ENCODE measurements around the gene ELANE. TPM values are rescaled to one million over a fixed set of nuclear protein-coding genes. Genes with fewer than 3 reads are reported as not detected.
"Not testable (repeated sequence)": the region's sequence is repeated elsewhere in the genome, so short reads cannot be mapped to it uniquely, and the experiment has no call there.

Gene ELANE
- total RNA-seq, 1 donor from 2014 or later, result 0.67 TPM

DNA sequence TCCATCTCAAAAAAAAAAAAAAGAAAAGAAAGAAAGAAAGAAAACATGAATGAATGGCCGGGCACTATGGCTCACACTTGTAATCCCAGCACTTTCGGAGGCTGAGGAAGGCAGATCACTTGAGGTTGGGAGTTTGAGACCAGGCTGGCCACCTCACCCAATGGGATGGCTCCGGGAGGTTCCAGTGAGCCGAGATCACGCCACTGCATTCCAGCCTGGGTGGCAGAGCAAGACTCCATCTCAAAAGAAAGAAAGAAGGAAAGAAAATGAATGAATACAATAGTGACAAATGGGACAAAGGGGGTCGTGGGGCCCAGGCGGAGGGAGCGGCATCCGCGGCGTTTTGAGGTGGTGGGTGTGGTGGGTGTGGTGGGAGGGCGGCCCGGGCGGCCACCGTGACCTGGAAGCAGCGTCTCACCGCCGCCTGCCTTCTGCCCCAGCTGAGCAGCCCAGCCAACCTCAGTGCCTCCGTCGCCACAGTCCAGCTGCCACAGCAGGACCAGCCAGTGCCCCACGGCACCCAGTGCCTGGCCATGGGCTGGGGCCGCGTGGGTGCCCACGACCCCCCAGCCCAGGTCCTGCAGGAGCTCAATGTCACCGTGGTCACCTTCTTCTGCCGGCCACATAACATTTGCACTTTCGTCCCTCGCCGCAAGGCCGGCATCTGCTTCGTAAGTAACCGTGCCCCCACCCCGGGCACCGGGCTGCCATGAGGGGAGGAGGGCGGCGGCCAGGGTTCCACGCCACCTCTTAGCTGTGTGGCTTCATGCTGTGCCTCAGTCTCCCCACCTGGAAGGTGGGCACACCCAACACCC, 6.2 kb upstream of the ELANE start:
- DNase-seq (ENCODE audit: low read depth), result no peak
- Histone ChIP-seq H3K4me3 (ENCODE audit: low read depth, low read length) (no peak overlapping the region), H3K36me3 (ENCODE audit: control insufficient read depth, insufficient read depth, low read length) (no peaks in the 10 kb centered on the region), H3K27me3 (ENCODE audit: control insufficient read depth, insufficient read depth, low read length) (peaks cover 55% of the 10 kb centered on the region)
- TF ChIP-seq, protein P1, sequence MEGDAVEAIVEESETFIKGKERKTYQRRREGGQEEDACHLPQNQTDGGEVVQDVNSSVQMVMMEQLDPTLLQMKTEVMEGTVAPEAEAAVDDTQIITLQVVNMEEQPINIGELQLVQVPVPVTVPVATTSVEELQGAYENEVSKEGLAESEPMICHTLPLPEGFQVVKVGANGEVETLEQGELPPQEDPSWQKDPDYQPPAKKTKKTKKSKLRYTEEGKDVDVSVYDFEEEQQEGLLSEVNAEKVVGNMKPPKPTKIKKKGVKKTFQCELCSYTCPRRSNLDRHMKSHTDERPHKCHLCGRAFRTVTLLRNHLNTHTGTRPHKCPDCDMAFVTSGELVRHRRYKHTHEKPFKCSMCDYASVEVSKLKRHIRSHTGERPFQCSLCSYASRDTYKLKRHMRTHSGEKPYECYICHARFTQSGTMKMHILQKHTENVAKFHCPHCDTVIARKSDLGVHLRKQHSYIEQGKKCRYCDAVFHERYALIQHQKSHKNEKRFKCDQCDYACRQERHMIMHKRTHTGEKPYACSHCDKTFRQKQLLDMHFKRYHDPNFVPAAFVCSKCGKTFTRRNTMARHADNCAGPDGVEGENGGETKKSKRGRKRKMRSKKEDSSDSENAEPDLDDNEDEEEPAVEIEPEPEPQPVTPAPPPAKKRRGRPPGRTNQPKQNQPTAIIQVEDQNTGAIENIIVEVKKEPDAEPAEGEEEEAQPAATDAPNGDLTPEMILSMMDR (IDR thresholded peaks at IDR 0.05; ENCODE audit: insufficient read depth, low read length, poor library complexity, severe bottlenecking), result no peak

DNA sequence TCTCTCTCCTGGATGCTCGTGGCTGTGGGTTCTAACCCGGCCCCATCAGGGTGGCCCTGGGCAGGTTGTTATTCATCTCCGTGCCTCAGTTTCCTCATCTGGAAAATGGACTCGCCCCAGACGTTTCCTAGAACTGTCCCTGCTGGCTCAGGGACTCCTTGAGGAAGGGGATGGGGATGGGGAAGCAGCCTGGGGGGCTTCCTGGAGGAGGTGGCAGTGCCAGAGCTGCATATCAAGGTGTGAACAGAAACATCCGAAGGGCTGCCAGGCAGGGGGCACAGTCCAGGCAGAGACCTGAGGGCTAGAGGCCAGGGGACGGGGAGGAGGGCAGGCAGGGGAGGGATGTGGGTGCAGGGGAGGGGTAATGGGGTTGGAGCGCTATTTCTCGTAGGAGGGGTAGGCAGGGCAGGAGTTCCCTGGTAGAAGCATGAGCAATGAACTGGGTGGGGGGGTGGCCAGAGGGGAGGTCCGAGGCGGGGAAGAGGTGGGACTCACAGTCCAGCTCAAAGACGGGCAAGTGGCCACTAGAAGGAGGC, 3.6 kb upstream of the ELANE start:
- peaks cover 66% of the 10 kb centered on the region for H3K27me3 ChIP-seq (ENCODE audit: control insufficient read depth, insufficient read depth, low read length)
- TF ChIP-seq, protein P1 (IDR thresholded peaks at IDR 0.05; ENCODE audit: insufficient read depth, low read length, poor library complexity, severe bottlenecking), result no peak
- DNase-seq (ENCODE audit: low read depth), result no peak

DNA sequence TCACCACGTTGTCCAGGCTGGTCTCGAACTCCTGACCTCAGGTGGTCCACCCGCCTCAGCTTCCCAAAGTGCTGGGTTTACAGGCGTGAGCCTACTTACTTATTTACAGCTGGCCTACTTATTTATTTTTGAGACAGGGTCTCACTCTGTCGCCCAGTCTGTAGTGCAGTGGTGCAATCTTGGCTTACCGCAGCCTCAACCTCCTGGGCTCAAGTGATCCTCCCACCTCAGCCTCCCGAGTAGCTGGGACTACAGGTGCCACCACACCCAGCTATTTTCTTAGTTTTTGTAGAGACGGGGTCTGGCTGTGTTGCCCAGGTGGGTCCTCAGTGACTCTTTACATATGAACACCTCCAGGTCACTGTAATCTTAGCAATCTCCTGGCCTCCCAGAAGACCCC, 2.9 kb upstream of the ELANE start:
- peaks cover 60% of the 10 kb centered on the region for H3K27me3 ChIP-seq (ENCODE audit: control insufficient read depth, insufficient read depth, low read length)
- not testable (repeated sequence) for H3K36me3 ChIP-seq (ENCODE audit: control insufficient read depth, insufficient read depth, low read length); H3K4me3 ChIP-seq (ENCODE audit: low read depth, low read length); DNase-seq (ENCODE audit: low read depth)

More for the DNA sequence above, 3.6 kb upstream of the ELANE start:
- Histone ChIP-seq H3K36me3 (ENCODE audit: control insufficient read depth, insufficient read depth, low read length) (no peaks in the 10 kb centered on the region), H3K4me3 (ENCODE audit: low read depth, low read length) (no peak overlapping the region)

GRCh38 chr19:850221-850978, 1.7 kb upstream of the ELANE start:
- TF ChIP-seq, protein P1 (IDR thresholded peaks at IDR 0.05; ENCODE audit: insufficient read depth, low read length, poor library complexity, severe bottlenecking), result no peak
- Histone ChIP-seq H3K4me3 (ENCODE audit: low read depth, low read length) (no peak overlapping the region), H3K27me3 (ENCODE audit: control insufficient read depth, insufficient read depth, low read length) (peaks cover 57% of the 10 kb centered on the region), H3K36me3 (ENCODE audit: control insufficient read depth, insufficient read depth, low read length) (no peaks in the 10 kb centered on the region)
- no peak for DNase-seq (ENCODE audit: low read depth)

DNA sequence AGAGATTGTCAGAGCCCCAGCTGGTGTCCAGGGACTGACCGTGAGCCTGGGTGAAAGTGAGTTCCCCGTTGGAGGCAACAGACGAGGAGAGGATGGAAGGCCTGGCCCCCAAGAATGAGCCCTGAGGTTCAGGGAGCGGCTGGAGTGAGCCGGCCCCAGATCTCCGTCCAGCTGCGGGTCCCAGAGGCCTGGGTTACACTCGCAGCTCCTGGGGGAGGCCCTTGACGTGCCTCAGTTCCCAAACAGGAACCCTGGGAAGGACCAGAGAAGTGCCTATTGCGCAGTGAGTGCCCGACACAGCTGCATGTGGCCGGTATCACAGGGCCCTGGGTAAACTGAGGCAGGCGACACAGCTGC, 1.1 kb upstream of the ELANE start:
- Histone ChIP-seq H3K4me3 (ENCODE audit: low read depth, low read length) (no peak overlapping the region), H3K27me3 (ENCODE audit: control insufficient read depth, insufficient read depth, low read length) (peaks cover 55% of the 10 kb centered on the region)

More for the DNA sequence above, 1.1 kb upstream of the ELANE start:
- DNase-seq (ENCODE audit: low read depth), result no peak
- TF ChIP-seq, protein P1 (IDR thresholded peaks at IDR 0.05; ENCODE audit: insufficient read depth, low read length, poor library complexity, severe bottlenecking), result no peak
- H3K36me3 ChIP-seq (ENCODE audit: control insufficient read depth, insufficient read depth, low read length), result no peaks in the 10 kb centered on the region

Data from kidney epithelial cell (primary cell).